HepG2 (cell line): ENCODE data around the gene FNDC3B. TPM values are rescaled to one million over a fixed set of nuclear protein-coding genes. Genes with fewer than 3 reads are reported as not detected.

ENCODE experiments used
- AGO2 ChIP-seq: fragments of 200-400 bp; formaldehyde crosslinking; optimal IDR thresholded peaks from 2 replicates; pipeline ENCODE3; 2017; ENCODE audit warnings: mild to moderate bottlenecking, low read depth, low read length, moderate library complexity
- EED ChIP-seq: sonication (generic); formaldehyde crosslinking; IDR thresholded peaks from 2 replicates; pipeline ENCODE4 v1.5.0; 2020; ENCODE audit warnings: mild to moderate bottlenecking, missing genetic modification reagents
- HDAC6 ChIP-seq: fragments of 200-600 bp; sonication (generic); IDR thresholded peaks from 2 replicates; pipeline ENCODE4 v1.7.0; 2017; ENCODE audit warnings: mild to moderate bottlenecking, antibody characterized with exemption, low read length, low read depth
- HNRNPL ChIP-seq: fragments of 200-400 bp; formaldehyde crosslinking; IDR thresholded peaks from 2 replicates; pipeline ENCODE4 v1.6.1; 2017; ENCODE audit warnings: mild to moderate bottlenecking, low read depth, low read length
- MLLT10 ChIP-seq: sonication (generic); formaldehyde crosslinking; IDR thresholded peaks from 2 replicates; pipeline ENCODE4 v1.4.0; 2020; ENCODE audit warnings: missing genetic modification reagents
- MTF2 ChIP-seq: sonication (generic); formaldehyde crosslinking; IDR thresholded peaks from 2 replicates; pipeline ENCODE4 v1.5.0; 2020; ENCODE audit warnings: missing genetic modification reagents, borderline replicate concordance
- NONO ChIP-seq, 2 experiments: fragments of 450-650 bp in 1 of 2; sonication (generic) in 1 of 2; formaldehyde crosslinking in 1 of 2; IDR thresholded peaks in 1 of 2; conservative IDR thresholded peaks in 1 of 2; 2 replicates each; pipeline versions ENCODE4 v1.6.1 to v1.8.0; 2017 to 2022; ENCODE audit warnings: mild to moderate bottlenecking in 1 of 2, missing genetic modification reagents in 1 of 2, moderate library complexity in 1 of 2
- PHB2 ChIP-seq: fragments of 450-650 bp; IDR thresholded peaks from 2 replicates; pipeline ENCODE4 v1.6.1; 2018; ENCODE audit not compliant: partially characterized antibody
- POLR2A ChIP-seq, 2 experiments: IDR thresholded peaks; 2 replicates each; pipeline ENCODE4 v1.6.1; 2011; ENCODE audit warnings: low read depth in 2 of 2, low read length in 2 of 2, mild to moderate bottlenecking in 1 of 2, moderate library complexity in 1 of 2; ENCODE audit not compliant: insufficient read depth in 1 of 2
- POLR2AphosphoS5 ChIP-seq: IDR thresholded peaks from 2 replicates; pipeline ENCODE4 v1.6.1; 2012; ENCODE audit warnings: low read depth, low read length
- SIX1 ChIP-seq: sonication (generic); formaldehyde crosslinking; IDR thresholded peaks from 2 replicates; pipeline ENCODE4 v1.4.0; 2020; ENCODE audit warnings: missing genetic modification reagents, borderline replicate concordance
- YEATS2 ChIP-seq: sonication (generic); formaldehyde crosslinking; IDR thresholded peaks from 2 replicates; pipeline ENCODE4 v1.4.0; 2020; ENCODE audit warnings: missing genetic modification reagents, borderline replicate concordance
- ZNF121 ChIP-seq: sonication (generic); formaldehyde crosslinking; IDR thresholded peaks from 2 replicates; pipeline ENCODE4 v1.5.0; 2020; ENCODE audit warnings: mild to moderate bottlenecking, missing genetic modification reagents
- ZNF251 ChIP-seq: sonication (generic); formaldehyde crosslinking; IDR thresholded peaks from 2 replicates; pipeline ENCODE4 v1.9.0; 2021; ENCODE audit warnings: mild to moderate bottlenecking, missing genetic modification reagents
- ZNF598 ChIP-seq: sonication (generic); formaldehyde crosslinking; IDR thresholded peaks from 2 replicates; pipeline ENCODE4 v1.5.1; 2020; ENCODE audit warnings: mild to moderate bottlenecking, missing genetic modification reagents, borderline replicate concordance
- ZNF720 ChIP-seq: sonication (generic); formaldehyde crosslinking; IDR thresholded peaks from 2 replicates; pipeline ENCODE4 v1.4.0; 2020; ENCODE audit warnings: missing genetic modification reagents
- polyA plus RNA-seq, 8 experiments: library from polyadenylated mRNA; depleted of rRNA in 3 of 8; stranded (reverse) in 7 of 8; unstranded in 1 of 8; fragments of >200 nt; fragmentation: Illumina TruSeq in 4 of 8; extraction: Trizol in 4 of 8; gene quantifications; 2 replicates each; pipeline versions ENCODE4 v1.2.1 to v1.2.3, GENCODE V29; 2011 to 2016; ENCODE audit warnings: low read depth in 4 of 8, missing spikeins in 1 of 8, mixed read lengths in 1 of 8; ENCODE audit not compliant: insufficient read depth in 1 of 8
- total RNA-seq, 5 experiments: library from RNA; depleted of rRNA; stranded (reverse); fragments of >200 nt; fragmentation: Illumina TruSeq; extraction: Trizol; gene quantifications; 2 replicates each; pipeline ENCODE4 v1.2.3, GENCODE V29; 2016; ENCODE audit warnings: low read depth in 1 of 5
- TF ChIP-seq, protein P1 (sequence below): sonication (generic); formaldehyde crosslinking; IDR thresholded peaks from 2 replicates; pipeline ENCODE4 v1.4.0; 2020; ENCODE audit warnings: missing genetic modification reagents
- TF ChIP-seq, protein P2 (sequence below): sonication (generic); formaldehyde crosslinking; IDR thresholded peaks from 2 replicates; pipeline ENCODE4 v1.5.0; 2020; ENCODE audit warnings: missing genetic modification reagents
- TF ChIP-seq, protein P3 (sequence below): sonication (generic); formaldehyde crosslinking; IDR thresholded peaks from 2 replicates; pipeline ENCODE4 v1.4.0; 2020; ENCODE audit warnings: missing genetic modification reagents
- TF ChIP-seq, protein P4 (sequence below): sonication (generic); formaldehyde crosslinking; IDR thresholded peaks from 2 replicates; pipeline ENCODE4 v1.5.1; 2020; ENCODE audit warnings: mild to moderate bottlenecking, missing genetic modification reagents, borderline replicate concordance

FNDC3B gene
- total and polyA plus RNA-seq, 2 of the 13 experiments (the other 11 are each of a cell fraction or from before 2014, with no cell fraction given) = 74.8 to 103 TPM

DNA sequence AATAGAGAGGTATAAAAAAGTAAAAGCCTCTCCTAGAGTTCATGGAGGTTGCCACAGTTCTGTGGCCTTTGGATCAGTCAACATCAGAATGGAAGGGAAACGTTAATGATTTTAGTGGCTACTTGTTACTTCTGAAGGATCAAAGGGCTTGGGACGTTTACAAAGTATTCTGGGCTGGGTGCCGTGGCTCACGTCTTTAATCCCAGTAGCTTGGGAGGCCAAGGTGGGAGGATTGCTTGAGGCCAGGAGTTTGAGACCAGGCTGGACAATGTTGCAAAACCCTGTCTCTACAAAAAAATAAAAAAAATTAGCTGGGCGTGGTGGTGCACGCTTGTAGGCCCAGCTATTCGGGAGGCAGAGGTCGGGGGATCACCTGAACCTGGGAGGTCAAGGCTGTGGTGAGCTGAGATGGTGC is 44.6 kb downstream of the FNDC3B start (continued):
- TF ChIP-seq, protein P1, sequence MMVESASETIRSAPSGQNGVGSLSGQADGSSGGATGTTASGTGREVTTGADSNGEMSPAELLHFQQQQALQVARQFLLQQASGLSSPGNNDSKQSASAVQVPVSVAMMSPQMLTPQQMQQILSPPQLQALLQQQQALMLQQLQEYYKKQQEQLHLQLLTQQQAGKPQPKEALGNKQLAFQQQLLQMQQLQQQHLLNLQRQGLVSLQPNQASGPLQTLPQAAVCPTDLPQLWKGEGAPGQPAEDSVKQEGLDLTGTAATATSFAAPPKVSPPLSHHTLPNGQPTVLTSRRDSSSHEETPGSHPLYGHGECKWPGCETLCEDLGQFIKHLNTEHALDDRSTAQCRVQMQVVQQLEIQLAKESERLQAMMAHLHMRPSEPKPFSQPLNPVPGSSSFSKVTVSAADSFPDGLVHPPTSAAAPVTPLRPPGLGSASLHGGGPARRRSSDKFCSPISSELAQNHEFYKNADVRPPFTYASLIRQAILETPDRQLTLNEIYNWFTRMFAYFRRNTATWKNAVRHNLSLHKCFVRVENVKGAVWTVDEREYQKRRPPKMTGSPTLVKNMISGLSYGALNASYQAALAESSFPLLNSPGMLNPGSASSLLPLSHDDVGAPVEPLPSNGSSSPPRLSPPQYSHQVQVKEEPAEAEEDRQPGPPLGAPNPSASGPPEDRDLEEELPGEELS = peak; percentile 78
- TF ChIP-seq, protein P2, sequence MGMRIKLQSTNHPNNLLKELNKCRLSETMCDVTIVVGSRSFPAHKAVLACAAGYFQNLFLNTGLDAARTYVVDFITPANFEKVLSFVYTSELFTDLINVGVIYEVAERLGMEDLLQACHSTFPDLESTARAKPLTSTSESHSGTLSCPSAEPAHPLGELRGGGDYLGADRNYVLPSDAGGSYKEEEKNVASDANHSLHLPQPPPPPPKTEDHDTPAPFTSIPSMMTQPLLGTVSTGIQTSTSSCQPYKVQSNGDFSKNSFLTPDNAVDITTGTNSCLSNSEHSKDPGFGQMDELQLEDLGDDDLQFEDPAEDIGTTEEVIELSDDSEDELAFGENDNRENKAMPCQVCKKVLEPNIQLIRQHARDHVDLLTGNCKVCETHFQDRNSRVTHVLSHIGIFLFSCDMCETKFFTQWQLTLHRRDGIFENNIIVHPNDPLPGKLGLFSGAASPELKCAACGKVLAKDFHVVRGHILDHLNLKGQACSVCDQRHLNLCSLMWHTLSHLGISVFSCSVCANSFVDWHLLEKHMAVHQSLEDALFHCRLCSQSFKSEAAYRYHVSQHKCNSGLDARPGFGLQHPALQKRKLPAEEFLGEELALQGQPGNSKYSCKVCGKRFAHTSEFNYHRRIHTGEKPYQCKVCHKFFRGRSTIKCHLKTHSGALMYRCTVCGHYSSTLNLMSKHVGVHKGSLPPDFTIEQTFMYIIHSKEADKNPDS (CRISPR knock-in tag) = peak; percentile 99
- TF ChIP-seq, protein P3, sequence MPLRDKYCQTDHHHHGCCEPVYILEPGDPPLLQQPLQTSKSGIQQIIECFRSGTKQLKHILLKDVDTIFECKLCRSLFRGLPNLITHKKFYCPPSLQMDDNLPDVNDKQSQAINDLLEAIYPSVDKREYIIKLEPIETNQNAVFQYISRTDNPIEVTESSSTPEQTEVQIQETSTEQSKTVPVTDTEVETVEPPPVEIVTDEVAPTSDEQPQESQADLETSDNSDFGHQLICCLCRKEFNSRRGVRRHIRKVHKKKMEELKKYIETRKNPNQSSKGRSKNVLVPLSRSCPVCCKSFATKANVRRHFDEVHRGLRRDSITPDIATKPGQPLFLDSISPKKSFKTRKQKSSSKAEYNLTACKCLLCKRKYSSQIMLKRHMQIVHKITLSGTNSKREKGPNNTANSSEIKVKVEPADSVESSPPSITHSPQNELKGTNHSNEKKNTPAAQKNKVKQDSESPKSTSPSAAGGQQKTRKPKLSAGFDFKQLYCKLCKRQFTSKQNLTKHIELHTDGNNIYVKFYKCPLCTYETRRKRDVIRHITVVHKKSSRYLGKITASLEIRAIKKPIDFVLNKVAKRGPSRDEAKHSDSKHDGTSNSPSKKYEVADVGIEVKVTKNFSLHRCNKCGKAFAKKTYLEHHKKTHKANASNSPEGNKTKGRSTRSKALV (CRISPR knock-in tag) = no peak
- TF ChIP-seq NONO (IDR thresholded peaks at IDR 0.05) = no peak
- 0 out of 2 replicates have a peak, but pooled peaks have one; percentile 50 for TF ChIP-seq NONO (CRISPR knock-in tag; conservative IDR thresholded peaks at IDR 0.05)
- TF ChIP-seq SIX1 = no peak
- TF ChIP-seq ZNF251 (CRISPR knock-in tag) = no peak
- no peak for TF ChIP-seq HNRNPL
- TF ChIP-seq PHB2 = no peak
- TF ChIP-seq MTF2 (CRISPR knock-in tag) = no peak
- no peak; the same call in 1 of the 2 replicates for TF ChIP-seq POLR2AphosphoS5
- peak; percentile 94 for TF ChIP-seq ZNF121 (CRISPR knock-in tag)
- TF ChIP-seq ZNF720 (CRISPR knock-in tag) = no peak
- TF ChIP-seq AGO2 = no peak
- no peak for TF ChIP-seq EED (CRISPR knock-in tag)
- no peak for TF ChIP-seq MLLT10 (CRISPR knock-in tag)
- TF ChIP-seq POLR2A (IDR thresholded peaks at IDR 0.05; ENCODE audit: insufficient read depth in 1 of 2, low read depth in 2 of 2, low read length in 2 of 2) = no peak
- peak; percentile 20; the same call in 1 of the 2 replicates for TF ChIP-seq ZNF598
- TF ChIP-seq YEATS2 (CRISPR knock-in tag) = no peak
- no peak for TF ChIP-seq HDAC6
- TF ChIP-seq, protein P4, sequence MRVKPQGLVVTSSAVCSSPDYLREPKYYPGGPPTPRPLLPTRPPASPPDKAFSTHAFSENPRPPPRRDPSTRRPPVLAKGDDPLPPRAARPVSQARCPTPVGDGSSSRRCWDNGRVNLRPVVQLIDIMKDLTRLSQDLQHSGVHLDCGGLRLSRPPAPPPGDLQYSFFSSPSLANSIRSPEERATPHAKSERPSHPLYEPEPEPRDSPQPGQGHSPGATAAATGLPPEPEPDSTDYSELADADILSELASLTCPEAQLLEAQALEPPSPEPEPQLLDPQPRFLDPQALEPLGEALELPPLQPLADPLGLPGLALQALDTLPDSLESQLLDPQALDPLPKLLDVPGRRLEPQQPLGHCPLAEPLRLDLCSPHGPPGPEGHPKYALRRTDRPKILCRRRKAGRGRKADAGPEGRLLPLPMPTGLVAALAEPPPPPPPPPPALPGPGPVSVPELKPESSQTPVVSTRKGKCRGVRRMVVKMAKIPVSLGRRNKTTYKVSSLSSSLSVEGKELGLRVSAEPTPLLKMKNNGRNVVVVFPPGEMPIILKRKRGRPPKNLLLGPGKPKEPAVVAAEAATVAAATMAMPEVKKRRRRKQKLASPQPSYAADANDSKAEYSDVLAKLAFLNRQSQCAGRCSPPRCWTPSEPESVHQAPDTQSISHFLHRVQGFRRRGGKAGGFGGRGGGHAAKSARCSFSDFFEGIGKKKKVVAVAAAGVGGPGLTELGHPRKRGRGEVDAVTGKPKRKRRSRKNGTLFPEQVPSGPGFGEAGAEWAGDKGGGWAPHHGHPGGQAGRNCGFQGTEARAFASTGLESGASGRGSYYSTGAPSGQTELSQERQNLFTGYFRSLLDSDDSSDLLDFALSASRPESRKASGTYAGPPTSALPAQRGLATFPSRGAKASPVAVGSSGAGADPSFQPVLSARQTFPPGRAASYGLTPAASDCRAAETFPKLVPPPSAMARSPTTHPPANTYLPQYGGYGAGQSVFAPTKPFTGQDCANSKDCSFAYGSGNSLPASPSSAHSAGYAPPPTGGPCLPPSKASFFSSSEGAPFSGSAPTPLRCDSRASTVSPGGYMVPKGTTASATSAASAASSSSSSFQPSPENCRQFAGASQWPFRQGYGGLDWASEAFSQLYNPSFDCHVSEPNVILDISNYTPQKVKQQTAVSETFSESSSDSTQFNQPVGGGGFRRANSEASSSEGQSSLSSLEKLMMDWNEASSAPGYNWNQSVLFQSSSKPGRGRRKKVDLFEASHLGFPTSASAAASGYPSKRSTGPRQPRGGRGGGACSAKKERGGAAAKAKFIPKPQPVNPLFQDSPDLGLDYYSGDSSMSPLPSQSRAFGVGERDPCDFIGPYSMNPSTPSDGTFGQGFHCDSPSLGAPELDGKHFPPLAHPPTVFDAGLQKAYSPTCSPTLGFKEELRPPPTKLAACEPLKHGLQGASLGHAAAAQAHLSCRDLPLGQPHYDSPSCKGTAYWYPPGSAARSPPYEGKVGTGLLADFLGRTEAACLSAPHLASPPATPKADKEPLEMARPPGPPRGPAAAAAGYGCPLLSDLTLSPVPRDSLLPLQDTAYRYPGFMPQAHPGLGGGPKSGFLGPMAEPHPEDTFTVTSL (CRISPR knock-in tag) = peak; percentile 93
